Psoas muscle (tissue), 8 donors: Measurements from ENCODE around the gene FBXL5. TPM values are rescaled to one million over a fixed set of nuclear protein-coding genes. Genes with fewer than 3 reads are reported as not detected.

Experiments
- ATAC-seq, 4 donors: fragments of 200-7000 bp; cut with Tn5 transposase; one replicate each; pipeline ENCODE4 v1.9.1; 2020; ENCODE audit warnings: moderate library complexity in 3 of 4, mild to moderate bottlenecking in 2 of 4
- DNase-seq, 2 donors: peaks; one replicate each; pipeline ENCODE4 v3.0.0-alpha.2; 2020
- H3K27ac ChIP-seq: fragments of 200-600 bp; one replicate; pipeline ENCODE4 v1.8.0; 2022
- H3K27me3 ChIP-seq, 3 donors: fragments of 200-600 bp in 1 of 3; one replicate each; pipeline versions ENCODE4 v1.6.1 to v1.8.0; 2013 to 2022; ENCODE audit warnings: low read length in 2 of 3, mild to moderate bottlenecking in 2 of 3, moderate library complexity in 1 of 3; ENCODE audit not compliant: insufficient read depth in 3 of 3
- H3K36me3 ChIP-seq, 2 donors: fragments of 200-600 bp in 1 of 2; one replicate each; pipeline versions ENCODE4 v1.6.1 to v1.8.0; 2013 to 2022; ENCODE audit warnings: low read depth in 1 of 2, mild to moderate bottlenecking in 1 of 2, moderate library complexity in 1 of 2; ENCODE audit not compliant: insufficient read depth in 1 of 2
- H3K4me1 ChIP-seq: fragments of 200-600 bp; one replicate; pipeline ENCODE4 v1.8.0; 2022
- H3K4me3 ChIP-seq: fragments of 200-600 bp; one replicate; pipeline ENCODE4 v1.8.0; 2022; ENCODE audit warnings: mild to moderate bottlenecking
- H3K9me3 ChIP-seq: fragments of 200-600 bp; one replicate; pipeline ENCODE4 v1.8.0; 2022
- CTCF ChIP-seq: fragments of 200-600 bp; IDR thresholded peaks from one replicate; pipeline ENCODE4 v1.8.0; 2022; ENCODE audit warnings: antibody characterized with exemption
- WGBS, 3 donors: extraction: QIAGEN DNeasy Blood & Tissue Kit; methylation state at CpG; one replicate each; pipeline versions ENCODE4 v1.1.6 to v1.1.7; 2013; 5-methylcytosine and 5-hydroxymethylcytosine counted together
- intact Hi-C, 2 donors: fragments of 100-400 bp; cut with DNase I; formaldehyde crosslinking; loops; one replicate each; pipeline versions ENCODE4 v1.11.0 to v1.14.2; 2022
- polyA plus RNA-seq, 3 donors: library from polyadenylated mRNA; stranded (reverse); fragments of 200-250 nt; gene quantifications; one replicate each; pipeline ENCODE4 v1.2.3, GENCODE V29; 2013
- total RNA-seq, 4 donors: library from RNA; stranded (reverse); fragmentation: NEBNext Ultra II Directional in 2 of 4; extraction: Animal tissue kit (Norgen Biotek cat#: 25700) in 2 of 4; gene quantifications; one replicate each; pipeline versions ENCODE4 v1.2.1 to v1.2.4, GENCODE V29; 2021 to 2023
- donor health status: healthy with polysubstance abuse.
- donor health status: DM: no; HTN: no; CAD: no; lungs with moderate emphysema.
- donor health status: Bipolar disorder and iron deficiency.
- donor health status: healthy.
- donor health status: DM: yes; HTN: yes; CAD: no.
- donor health status: DM: no; HTN: no; CAD: no.
- donor health status: DM: no; HTN: no; CAD: no.
- donor health status: DM: yes; HTN: yes; CAD: no.

Gene FBXL5
- total and polyA plus RNA-seq, 7 donors = 46.1 to 91.2 (median 56.8) TPM

- no peak for ATAC-seq
- intact Hi-C loops = no loop called here
- no peaks in the 10 kb centered on the region for H3K4me1 ChIP-seq
- TF ChIP-seq CTCF = no peak
- WGBS, 3 donors = 53 to 93% (median 63%) methylated on average over 2 of the region's 2 CpGs
- no peak overlapping the region for H3K27ac ChIP-seq
- H3K27me3 ChIP-seq = no peaks in the 10 kb centered on the region
- no peaks in the 10 kb centered on the region for H3K36me3 ChIP-seq
- no peak overlapping the region for H3K4me3 ChIP-seq
- DNase-seq = no peak
- H3K9me3 ChIP-seq = no peaks in the 10 kb centered on the region
These were observed 79.2 kb downstream of the FBXL5 start for GRCh38 chr4:15575966-15576365.

- no peaks in the 10 kb centered on the region for H3K27me3 ChIP-seq
- ATAC-seq (no peak), DNase-seq (no peak)
- no peak overlapping the region for H3K4me3 ChIP-seq
- peaks cover 0 to 40% of the 10 kb centered on the region in 2 donors for H3K36me3 ChIP-seq
- peaks cover 6% of the 10 kb centered on the region for H3K4me1 ChIP-seq
- no peak for TF ChIP-seq CTCF
- intact Hi-C loops = no loop called here
- H3K9me3 ChIP-seq = no peaks in the 10 kb centered on the region
- H3K27ac ChIP-seq = no peak overlapping the region
- 93 to 95% (median 94%) methylated on average over 5 of the region's 5 CpGs for WGBS, 3 donors
These were observed 85.4 kb downstream of the FBXL5 start for GRCh38 chr4:15569746-15570145.

- DNase-seq (no peak), ATAC-seq (peak; percentile 71 to 80 (median 72))
- peaks cover 3 to 48% of the 10 kb centered on the region in 2 donors for H3K36me3 ChIP-seq
These were observed 86.3 kb downstream of the FBXL5 start for GRCh38 chr4:15568821-15569220.

GRCh38 chr4:15563871-15564270 is 91.3 kb downstream of the FBXL5 start:
- WGBS, 3 donors = 78 to 80% (median 80%) methylated on average over 6 of the region's 6 CpGs
- Histone ChIP-seq H3K27me3 (no peaks in the 10 kb centered on the region), H3K4me3 (no peak overlapping the region), H3K4me1 (peaks cover 3% of the 10 kb centered on the region), H3K9me3 (no peaks in the 10 kb centered on the region), H3K27ac (no peak overlapping the region), H3K36me3 (peaks cover 3 to 36% of the 10 kb centered on the region in 2 donors)
- TF ChIP-seq CTCF = no peak
- intact Hi-C loops = no loop called here
- ATAC-seq = no peak
- DNase-seq = no peak

More at GRCh38 chr4:15568821-15569220, 86.3 kb downstream of the FBXL5 start:
- intact Hi-C loops = no loop called here
- Histone ChIP-seq H3K4me1 (peaks cover 6% of the 10 kb centered on the region), H3K9me3 (no peaks in the 10 kb centered on the region), H3K27me3 (no peaks in the 10 kb centered on the region), H3K27ac (no peak overlapping the region), H3K4me3 (no peak overlapping the region)
- TF ChIP-seq CTCF = no peak

- peaks cover 3 to 31% of the 10 kb centered on the region in 2 donors for H3K36me3 ChIP-seq
- no peaks in the 10 kb centered on the region for H3K4me1 ChIP-seq
- no peaks in the 10 kb centered on the region for H3K27me3 ChIP-seq
- TF ChIP-seq CTCF = no peak
- DNase-seq (no peak), ATAC-seq (no peak)
- no peak overlapping the region for H3K4me3 ChIP-seq
- intact Hi-C loops = no loop called here
- H3K27ac ChIP-seq = no peak overlapping the region
- H3K9me3 ChIP-seq = no peaks in the 10 kb centered on the region
These were observed 92.5 kb downstream of the FBXL5 start for GRCh38 chr4:15562623-15563022.
